Measurements from ENCODE around the gene HOXC4. TPM values are rescaled to one million over a fixed set of nuclear protein-coding genes. Genes with fewer than 3 reads are reported as not detected.

HOXC4 gene
- total and polyA plus RNA-seq, 10 of the 15 experiments (the other 5 are each of a cell fraction or from before 2014, with no cell fraction given), result 1.0 to 11.4 (median 4.2) TPM

DNA sequence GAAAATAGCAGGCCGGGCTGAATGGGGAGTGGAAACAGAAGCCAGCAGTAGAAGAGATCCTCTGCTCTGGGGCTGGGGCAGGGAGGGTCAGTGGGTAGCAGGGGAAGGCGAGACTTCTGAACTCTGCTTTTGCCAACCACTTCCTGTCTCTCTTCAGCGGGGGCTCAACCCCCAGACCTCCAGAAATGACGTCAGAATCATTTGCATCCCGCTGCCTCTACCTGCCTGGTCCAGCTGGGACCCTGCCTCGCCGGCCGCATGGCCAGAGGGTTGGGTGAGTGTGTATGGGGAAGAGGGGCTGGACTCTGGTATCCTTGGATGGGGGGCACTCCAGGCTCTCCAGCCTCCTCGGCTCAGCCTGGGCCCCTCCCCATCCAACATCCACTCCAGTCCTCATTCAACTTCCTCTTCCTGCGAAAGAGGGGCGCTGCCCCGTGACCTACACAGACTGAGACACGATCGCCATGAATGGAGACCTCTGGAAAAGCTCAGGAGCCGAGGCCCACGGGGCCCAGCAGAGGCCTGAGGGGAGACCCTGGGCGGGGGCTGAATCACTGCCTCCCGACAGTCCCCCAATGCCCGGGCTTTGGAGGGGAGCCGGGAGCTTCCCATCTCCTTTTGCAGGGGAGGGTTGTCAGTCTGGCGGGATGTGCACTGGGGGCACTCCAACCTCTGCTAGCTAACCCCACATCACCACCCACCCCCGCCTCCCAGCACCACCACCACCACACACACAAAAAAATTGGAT, 458 bp upstream of the HOXC4 start (continued):
- peak; percentile 6; the same call in 1 of the 2 replicates for TF ChIP-seq PAX5 (IDR thresholded peaks at IDR 0.05; ENCODE audit: borderline replicate concordance, low read depth, low read length)
- TF ChIP-seq TARDBP (IDR thresholded peaks at IDR 0.05; ENCODE audit: borderline replicate concordance), result no peak
- peak; percentile 65; the same call in 1 of the 2 replicates for TF ChIP-seq SIN3A (IDR thresholded peaks at IDR 0.05; ENCODE audit: low read depth, low read length)
- TF ChIP-seq RUNX3 (IDR thresholded peaks at IDR 0.05; ENCODE audit: low read length), result peak; percentile 81
- TF ChIP-seq, protein P1, sequence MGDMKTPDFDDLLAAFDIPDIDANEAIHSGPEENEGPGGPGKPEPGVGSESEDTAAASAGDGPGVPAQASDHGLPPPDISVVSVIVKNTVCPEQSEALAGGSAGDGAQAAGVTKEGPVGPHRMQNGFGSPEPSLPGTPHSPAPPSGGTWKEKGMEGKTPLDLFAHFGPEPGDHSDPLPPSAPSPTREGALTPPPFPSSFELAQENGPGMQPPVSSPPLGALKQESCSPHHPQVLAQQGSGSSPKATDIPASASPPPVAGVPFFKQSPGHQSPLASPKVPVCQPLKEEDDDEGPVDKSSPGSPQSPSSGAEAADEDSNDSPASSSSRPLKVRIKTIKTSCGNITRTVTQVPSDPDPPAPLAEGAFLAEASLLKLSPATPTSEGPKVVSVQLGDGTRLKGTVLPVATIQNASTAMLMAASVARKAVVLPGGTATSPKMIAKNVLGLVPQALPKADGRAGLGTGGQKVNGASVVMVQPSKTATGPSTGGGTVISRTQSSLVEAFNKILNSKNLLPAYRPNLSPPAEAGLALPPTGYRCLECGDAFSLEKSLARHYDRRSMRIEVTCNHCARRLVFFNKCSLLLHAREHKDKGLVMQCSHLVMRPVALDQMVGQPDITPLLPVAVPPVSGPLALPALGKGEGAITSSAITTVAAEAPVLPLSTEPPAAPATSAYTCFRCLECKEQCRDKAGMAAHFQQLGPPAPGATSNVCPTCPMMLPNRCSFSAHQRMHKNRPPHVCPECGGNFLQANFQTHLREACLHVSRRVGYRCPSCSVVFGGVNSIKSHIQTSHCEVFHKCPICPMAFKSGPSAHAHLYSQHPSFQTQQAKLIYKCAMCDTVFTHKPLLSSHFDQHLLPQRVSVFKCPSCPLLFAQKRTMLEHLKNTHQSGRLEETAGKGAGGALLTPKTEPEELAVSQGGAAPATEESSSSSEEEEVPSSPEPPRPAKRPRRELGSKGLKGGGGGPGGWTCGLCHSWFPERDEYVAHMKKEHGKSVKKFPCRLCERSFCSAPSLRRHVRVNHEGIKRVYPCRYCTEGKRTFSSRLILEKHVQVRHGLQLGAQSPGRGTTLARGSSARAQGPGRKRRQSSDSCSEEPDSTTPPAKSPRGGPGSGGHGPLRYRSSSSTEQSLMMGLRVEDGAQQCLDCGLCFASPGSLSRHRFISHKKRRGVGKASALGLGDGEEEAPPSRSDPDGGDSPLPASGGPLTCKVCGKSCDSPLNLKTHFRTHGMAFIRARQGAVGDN (IDR thresholded peaks at IDR 0.05), result peak; percentile 91
- peak; percentile 81 for TF ChIP-seq TCF3 (IDR thresholded peaks at IDR 0.05; ENCODE audit: borderline replicate concordance, insufficient read depth, low read depth, low read length)
- TF ChIP-seq, protein P2, sequence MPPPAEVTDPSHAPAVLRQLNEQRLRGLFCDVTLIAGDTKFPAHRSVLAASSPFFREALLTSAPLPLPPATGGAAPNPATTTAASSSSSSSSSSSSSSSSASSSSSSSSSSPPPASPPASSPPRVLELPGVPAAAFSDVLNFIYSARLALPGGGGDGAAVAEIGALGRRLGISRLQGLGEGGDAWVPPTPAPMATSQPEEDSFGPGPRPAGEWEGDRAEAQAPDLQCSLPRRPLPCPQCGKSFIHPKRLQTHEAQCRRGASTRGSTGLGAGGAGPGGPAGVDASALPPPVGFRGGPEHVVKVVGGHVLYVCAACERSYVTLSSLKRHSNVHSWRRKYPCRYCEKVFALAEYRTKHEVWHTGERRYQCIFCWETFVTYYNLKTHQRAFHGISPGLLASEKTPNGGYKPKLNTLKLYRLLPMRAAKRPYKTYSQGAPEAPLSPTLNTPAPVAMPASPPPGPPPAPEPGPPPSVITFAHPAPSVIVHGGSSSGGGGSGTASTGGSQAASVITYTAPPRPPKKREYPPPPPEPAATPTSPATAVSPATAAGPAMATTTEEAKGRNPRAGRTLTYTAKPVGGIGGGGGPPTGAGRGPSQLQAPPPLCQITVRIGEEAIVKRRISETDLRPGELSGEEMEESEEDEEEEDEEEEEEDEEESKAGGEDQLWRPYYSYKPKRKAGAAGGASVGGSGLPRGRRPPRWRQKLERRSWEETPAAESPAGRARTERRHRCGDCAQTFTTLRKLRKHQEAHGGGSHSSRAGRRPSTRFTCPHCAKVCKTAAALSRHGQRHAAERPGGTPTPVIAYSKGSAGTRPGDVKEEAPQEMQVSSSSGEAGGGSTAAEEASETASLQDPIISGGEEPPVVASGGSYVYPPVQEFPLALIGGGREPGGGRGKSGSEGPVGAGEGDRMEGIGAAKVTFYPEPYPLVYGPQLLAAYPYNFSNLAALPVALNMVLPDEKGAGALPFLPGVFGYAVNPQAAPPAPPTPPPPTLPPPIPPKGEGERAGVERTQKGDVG (CRISPR knock-in tag; IDR thresholded peaks at IDR 0.05), result 0 out of 2 replicates have a peak, but pooled peaks have one; percentile 51
- TF ChIP-seq EED (IDR thresholded peaks at IDR 0.05; ENCODE audit: low read depth), result peak; percentile 69
- no peak for TF ChIP-seq SUZ12 (IDR thresholded peaks at IDR 0.05; ENCODE audit: unreplicated experiment)
- TF ChIP-seq STAT3 (IDR thresholded peaks at IDR 0.05; ENCODE audit: low read depth, low read length), result no peak
- peak; percentile 59; the same call in 1 of the 2 replicates for TF ChIP-seq CREM (IDR thresholded peaks at IDR 0.05; ENCODE audit: low read depth)
- TF ChIP-seq RBBP5 (conservative IDR thresholded peaks at IDR 0.05), result no peak
- TF ChIP-seq CEBPB (IDR thresholded peaks at IDR 0.05; ENCODE audit: borderline replicate concordance in 1 of 2, low read depth in 2 of 2, low read length in 2 of 2), result no peak
- TF ChIP-seq ZNF274 (IDR thresholded peaks at IDR 0.05; ENCODE audit: insufficient read depth, insufficient read length), result no peak
- peak; percentile 39 for TF ChIP-seq LARP7 (IDR thresholded peaks at IDR 0.05)
- peak; percentile 92 for TF ChIP-seq GATAD2B (conservative IDR thresholded peaks at IDR 0.05; ENCODE audit: low read depth)
- no peak for TF ChIP-seq CBX5 (IDR thresholded peaks at IDR 0.05; ENCODE audit: low read depth)
- TF ChIP-seq ESRRA (IDR thresholded peaks at IDR 0.05; ENCODE audit: low read length), result no peak
- TF ChIP-seq, protein P3, sequence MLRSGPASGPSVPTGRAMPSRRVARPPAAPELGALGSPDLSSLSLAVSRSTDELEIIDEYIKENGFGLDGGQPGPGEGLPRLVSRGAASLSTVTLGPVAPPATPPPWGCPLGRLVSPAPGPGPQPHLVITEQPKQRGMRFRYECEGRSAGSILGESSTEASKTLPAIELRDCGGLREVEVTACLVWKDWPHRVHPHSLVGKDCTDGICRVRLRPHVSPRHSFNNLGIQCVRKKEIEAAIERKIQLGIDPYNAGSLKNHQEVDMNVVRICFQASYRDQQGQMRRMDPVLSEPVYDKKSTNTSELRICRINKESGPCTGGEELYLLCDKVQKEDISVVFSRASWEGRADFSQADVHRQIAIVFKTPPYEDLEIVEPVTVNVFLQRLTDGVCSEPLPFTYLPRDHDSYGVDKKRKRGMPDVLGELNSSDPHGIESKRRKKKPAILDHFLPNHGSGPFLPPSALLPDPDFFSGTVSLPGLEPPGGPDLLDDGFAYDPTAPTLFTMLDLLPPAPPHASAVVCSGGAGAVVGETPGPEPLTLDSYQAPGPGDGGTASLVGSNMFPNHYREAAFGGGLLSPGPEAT (IDR thresholded peaks at IDR 0.05; ENCODE audit: low read depth), result peak; percentile 46
- TF ChIP-seq MYB (IDR thresholded peaks at IDR 0.05; ENCODE audit: borderline replicate concordance, low read depth, low read length), result no peak
- TF ChIP-seq CHD2 (IDR thresholded peaks at IDR 0.05; ENCODE audit: borderline replicate concordance, low read depth, low read length), result no peak; the same call in 1 of the 2 replicates

Data from GM12878 (cell line).